Panc1 (cell line): ENCODE measurements around the gene ANKRD49.

Experiments
- CTCF ChIP-seq: fragments of 450-650 bp; IDR thresholded peaks from 2 replicates; pipeline ENCODE4 v1.5.1; 2017; ENCODE audit warnings: mild to moderate bottlenecking
- POLR2AphosphoS5 ChIP-seq: IDR thresholded peaks from 2 replicates; pipeline ENCODE4 v1.6.1; 2012; ENCODE audit warnings: mild to moderate bottlenecking, low read depth, low read length, moderate library complexity
- REST ChIP-seq, 2 experiments: IDR thresholded peaks; 2 replicates each; pipeline ENCODE4 v1.6.1; 2011 to 2012; ENCODE audit warnings: low read depth in 2 of 2, control low read depth in 1 of 2, low read length in 1 of 2, mild to moderate bottlenecking in 1 of 2, moderate library complexity in 1 of 2; ENCODE audit not compliant: insufficient read depth in 1 of 2
- SIN3A ChIP-seq: IDR thresholded peaks from 2 replicates; pipeline ENCODE4 v1.6.1; 2012; ENCODE audit warnings: low read depth, mild to moderate bottlenecking, low read length, moderate library complexity, borderline replicate concordance; ENCODE audit not compliant: insufficient read depth

GRCh38 chr11:94450048-94450447 lies 43.7 kb upstream of the ANKRD49 start:
- TF ChIP-seq POLR2AphosphoS5 = no peak
- no peak for TF ChIP-seq CTCF
- TF ChIP-seq SIN3A = no peak
- TF ChIP-seq REST (IDR thresholded peaks at IDR 0.05; ENCODE audit: insufficient read depth in 1 of 2, low read depth in 2 of 2, low read length in 1 of 2) = no peak
